GM18502 (cell line): ENCODE results near the gene NAALADL2.

ENCODE experiments used
- ATAC-seq: cut with Tn5 transposase; IDR thresholded peaks from one replicate; pipeline ENCODE4 v1.9.1; 2021; ENCODE audit warnings: mild to moderate bottlenecking; ENCODE audit not compliant: unreplicated experiment, poor library complexity

The NAALADL2 gene

GRCh38 chr3:174859114-174859735 lies at the start of gene NAALADL2:
TSS of gene NAALADL2 (plus strand) at chr3:174859334.
- ATAC-seq, result no peak

- no peak for ATAC-seq
These were observed 48.9 kb upstream of the NAALADL2 start for GRCh38 chr3:174810254-174810653.

GRCh38 chr3:174812172-174812862 lies 46.8 kb upstream of the NAALADL2 start:
- no peak for ATAC-seq

- ATAC-seq, result no peak
These were observed 43.4 kb upstream of the NAALADL2 start for GRCh38 chr3:174815750-174816149.

GRCh38 chr3:174820885-174821284 lies 38.2 kb upstream of the NAALADL2 start:
- ATAC-seq, result no peak

GRCh38 chr3:174821477-174821876 lies 37.7 kb upstream of the NAALADL2 start:
- no peak for ATAC-seq

- no peak for ATAC-seq
These were observed 36.8 kb upstream of the NAALADL2 start for GRCh38 chr3:174822320-174822719.

GRCh38 chr3:174826069-174826468 lies 33.1 kb upstream of the NAALADL2 start:
- no peak for ATAC-seq

GRCh38 chr3:174844746-174845145 lies 14.4 kb upstream of the NAALADL2 start:
- no peak for ATAC-seq

GRCh38 chr3:174846055-174846454 lies 13.1 kb upstream of the NAALADL2 start:
- ATAC-seq, result no peak

GRCh38 chr3:174854987-174855386 lies 4.1 kb upstream of the NAALADL2 start:
- no peak for ATAC-seq

- no peak for ATAC-seq
These were observed 1.8 kb upstream of the NAALADL2 start for GRCh38 chr3:174857301-174857700.

- ATAC-seq, result no peak
These were observed 781 bp upstream of the NAALADL2 start for GRCh38 chr3:174858353-174858752.

- no peak for ATAC-seq
These were observed 622 bp downstream of the NAALADL2 start for GRCh38 chr3:174859756-174860155.

- ATAC-seq, result no peak
These were observed 3.0 kb downstream of the NAALADL2 start for GRCh38 chr3:174862101-174862500.

GRCh38 chr3:174862666-174863065 lies 3.5 kb downstream of the NAALADL2 start:
- no peak for ATAC-seq

GRCh38 chr3:174863488-174863887 lies 4.4 kb downstream of the NAALADL2 start:
- no peak for ATAC-seq

- ATAC-seq, result no peak
These were observed 10.3 kb downstream of the NAALADL2 start for GRCh38 chr3:174869448-174869847.

- no peak for ATAC-seq
These were observed 14.9 kb downstream of the NAALADL2 start for GRCh38 chr3:174873832-174874657.

GRCh38 chr3:174882789-174883188 lies 23.7 kb downstream of the NAALADL2 start:
- no peak for ATAC-seq
